GM23338 (cell line): ENCODE data around the gene ABAT. TPM values are rescaled to one million over a fixed set of nuclear protein-coding genes. Genes with fewer than 3 reads are reported as not detected.

Source experiments
- ATAC-seq: fragments of 200-7000 bp; cut with Tn5 transposase; 3 replicates; pipeline ENCODE4 v1.9.1; 2020
- DNase-seq: peaks from one replicate; pipeline ENCODE4 v3.0.0-alpha.2; 2015; ENCODE audit warnings: low spot score
- H2AFZ ChIP-seq: fragments of 200-600 bp; sonication (generic); 2 replicates; pipeline ENCODE4 v1.8.0; 2016; ENCODE audit warnings: antibody characterized with exemption, mild to moderate bottlenecking, moderate library complexity
- H3F3A ChIP-seq: fragments of 200-600 bp; sonication (generic); replicated peaks from 2 replicates; pipeline ENCODE4 v1.8.0; 2017; ENCODE audit warnings: antibody characterized with exemption, mixed run types, low read depth
- H3K27ac ChIP-seq: fragments of 200-600 bp; sonication (generic); 2 replicates; pipeline ENCODE4 v1.6.1; 2016; ENCODE audit warnings: low read depth
- H3K27me3 ChIP-seq: fragments of 200-600 bp; sonication (generic); 2 replicates; pipeline ENCODE4 v1.8.0; 2016; ENCODE audit warnings: mild to moderate bottlenecking, mixed run types, moderate library complexity; ENCODE audit not compliant: insufficient read depth
- H3K36me3 ChIP-seq: fragments of 200-600 bp; sonication (generic); 2 replicates; pipeline ENCODE4 v1.8.0; 2016; ENCODE audit warnings: mild to moderate bottlenecking; ENCODE audit not compliant: insufficient read depth
- H3K4me1 ChIP-seq: fragments of 200-600 bp; sonication (generic); 2 replicates; pipeline ENCODE4 v1.8.0; 2016; ENCODE audit warnings: mild to moderate bottlenecking, moderate library complexity; ENCODE audit not compliant: insufficient read depth
- H3K4me2 ChIP-seq: fragments of 200-600 bp; sonication (generic); 2 replicates; pipeline ENCODE4 v1.7.1; 2017; ENCODE audit warnings: mixed run types
- H3K4me3 ChIP-seq: fragments of 200-600 bp; sonication (generic); 2 replicates; pipeline ENCODE4 v1.6.1; 2016; ENCODE audit warnings: mixed run types
- H3K79me2 ChIP-seq: fragments of 200-600 bp; sonication (generic); replicated peaks from 2 replicates; pipeline ENCODE4 v1.8.0; 2017; ENCODE audit warnings: mild to moderate bottlenecking; ENCODE audit not compliant: insufficient read depth
- H3K9me2 ChIP-seq: fragments of 200-600 bp; sonication (generic); 2 replicates; pipeline ENCODE4 v1.8.0; 2017; ENCODE audit not compliant: insufficient read depth
- H4K20me1 ChIP-seq: fragments of 200-600 bp; sonication (generic); replicated peaks from 2 replicates; pipeline ENCODE4 v1.8.0; 2017; ENCODE audit warnings: mild to moderate bottlenecking; ENCODE audit not compliant: insufficient read depth
- H3K27ac Mint-ChIP-seq: 2 replicates; pipeline ENCODE4 v1.8.0; 2020; ENCODE audit warnings: inconsistent platforms, mild to moderate bottlenecking, moderate library complexity, mixed read lengths
- H3K27me3 Mint-ChIP-seq: 3 replicates; pipeline ENCODE4 v1.8.0; 2022; ENCODE audit warnings: low read depth, mild to moderate bottlenecking, moderate library complexity, mixed read lengths, inconsistent platforms; ENCODE audit not compliant: insufficient read depth, poor library complexity
- H3K36me3 Mint-ChIP-seq: 3 replicates; pipeline ENCODE4 v1.8.0; 2021; ENCODE audit warnings: low read depth, mild to moderate bottlenecking, inconsistent platforms, moderate library complexity, mixed read lengths
- H3K4me1 Mint-ChIP-seq: 3 replicates; pipeline ENCODE4 v1.8.0; 2020; ENCODE audit warnings: mild to moderate bottlenecking, inconsistent platforms, mixed read lengths
- H3K4me3 Mint-ChIP-seq: 3 replicates; pipeline ENCODE4 v1.8.0; 2021; ENCODE audit warnings: moderate library complexity, mild to moderate bottlenecking, inconsistent platforms, mixed read lengths
- H3K9me3 Mint-ChIP-seq: 3 replicates; pipeline ENCODE4 v1.8.0; 2020; ENCODE audit warnings: moderate library complexity, mild to moderate bottlenecking, inconsistent platforms, mixed read lengths
- CREB1 ChIP-seq: fragments of 250-450 bp; sonication (Bioruptor Pico); IDR thresholded peaks from 2 replicates; pipeline ENCODE4 v1.5.0; 2020; ENCODE audit warnings: low read depth, mild to moderate bottlenecking, moderate library complexity
- EZH2 ChIP-seq: fragments of 200-600 bp; sonication (generic); IDR thresholded peaks from one replicate; pipeline ENCODE4 v1.8.0; 2017; ENCODE audit warnings: antibody characterized with exemption, mild to moderate bottlenecking, low read depth; ENCODE audit not compliant: unreplicated experiment
- EZH2phosphoT487 ChIP-seq: fragments of 200-600 bp; sonication (generic); IDR thresholded peaks from one replicate; pipeline ENCODE4 v1.8.1; 2018; ENCODE audit warnings: antibody characterized with exemption; ENCODE audit not compliant: unreplicated experiment
- JUNB ChIP-seq: IDR thresholded peaks from one replicate; pipeline ENCODE4 v1.6.1; 2016; ENCODE audit warnings: antibody characterized with exemption; ENCODE audit not compliant: unreplicated experiment
- NANOG ChIP-seq: IDR thresholded peaks from 2 replicates; pipeline ENCODE4 v1.6.1; 2016; ENCODE audit warnings: antibody characterized with exemption, borderline replicate concordance
- POLR2AphosphoS5 ChIP-seq: IDR thresholded peaks from 2 replicates; pipeline ENCODE4 v1.6.1; 2016; ENCODE audit warnings: antibody characterized with exemption, low read depth
- REST ChIP-seq: IDR thresholded peaks from one replicate; pipeline ENCODE4 v1.6.1; 2018; ENCODE audit warnings: antibody characterized with exemption; ENCODE audit not compliant: unreplicated experiment
- STAT1 ChIP-seq: IDR thresholded peaks from one replicate; pipeline ENCODE4 v1.6.1; 2016; ENCODE audit warnings: antibody characterized with exemption; ENCODE audit not compliant: unreplicated experiment
- ZNF114 ChIP-seq: fragments of 250-450 bp; sonication (Bioruptor Pico); IDR thresholded peaks from 2 replicates; pipeline ENCODE4 v1.5.0; 2020; ENCODE audit warnings: mild to moderate bottlenecking, moderate library complexity
- ZNF331 ChIP-seq: fragments of 250-450 bp; sonication (Bioruptor Pico); IDR thresholded peaks from 2 replicates; pipeline ENCODE4 v1.5.0; 2020; ENCODE audit warnings: low read depth, mild to moderate bottlenecking, moderate library complexity
- polyA plus RNA-seq: library from polyadenylated mRNA; unstranded; fragments of >200 nt; fragmentation: Nextera tagmentation; extraction: Ambion mirVana; gene quantifications from 2 replicates; pipeline ENCODE4 v1.2.1, GENCODE V29; 2016
- total RNA-seq: library from RNA; depleted of rRNA; stranded (reverse); fragments of >200 nt; shearing (Covaris generic); gene quantifications from 2 replicates; pipeline ENCODE4 v1.2.3, GENCODE V29; 2014
- TF ChIP-seq, protein P1 (sequence below): IDR thresholded peaks from 2 replicates; pipeline ENCODE4 v1.6.1; 2016; ENCODE audit warnings: antibody characterized with exemption
- TF ChIP-seq, protein P2 (sequence below), 2 experiments: fragments of 200-600 bp in 1 of 2; sonication (generic) in 1 of 2; conservative IDR thresholded peaks; 2 replicates each; pipeline versions ENCODE4 v1.5.1 to v1.6.1; 2016 to 2017; ENCODE audit warnings: antibody characterized with exemption in 2 of 2, low read depth in 2 of 2, mild to moderate bottlenecking in 2 of 2, moderate library complexity in 1 of 2

ABAT gene
- total and polyA plus RNA-seq, 2 experiments from 2014 or later = 4.4 to 8.8 TPM

DNA sequence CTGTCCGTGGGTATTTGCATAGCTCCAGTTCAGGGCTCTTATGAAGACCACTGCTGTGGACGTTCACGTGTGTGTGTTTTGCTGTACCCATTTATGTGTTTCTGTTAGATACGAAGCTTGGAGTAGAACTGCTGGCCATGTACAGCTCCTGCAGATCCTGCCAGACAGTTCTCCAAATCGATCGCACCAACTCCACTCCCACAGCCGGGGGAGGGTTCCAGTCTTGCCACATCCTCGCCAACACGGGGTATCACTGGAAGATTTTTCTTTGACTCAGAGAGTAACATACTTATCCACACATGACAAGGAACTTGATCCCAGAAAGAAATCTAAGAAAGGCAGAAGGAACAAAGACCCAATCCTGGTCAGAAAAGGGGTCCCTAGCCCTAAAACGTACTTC, 85.6 kb downstream of the ABAT start (continued):
- TF ChIP-seq REST = no peak
- no peak for TF ChIP-seq CREB1 (CRISPR knock-in tag)

DNA sequence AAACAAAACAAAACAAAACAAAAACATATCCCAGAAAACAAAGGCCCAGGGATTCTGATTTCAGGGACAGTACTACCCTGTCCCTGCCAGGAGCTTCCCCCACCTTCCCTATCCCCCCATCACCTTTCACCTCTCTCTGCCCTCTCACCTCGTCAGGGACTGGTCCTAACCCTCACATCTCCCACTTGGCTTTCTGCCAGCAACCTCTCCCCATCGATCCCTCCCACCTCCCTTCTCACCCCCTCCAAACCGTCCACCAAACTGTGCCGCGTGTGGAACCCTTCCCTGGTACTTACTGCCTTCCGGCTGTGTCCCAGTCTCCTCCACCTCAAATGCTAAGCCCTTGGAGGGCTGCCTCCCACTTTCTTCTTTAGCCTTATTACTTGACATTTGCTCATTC, 86.7 kb downstream of the ABAT start:
- Mint-ChIP-seq H3K4me1 (peaks cover 16% of the 10 kb centered on the region), H3K36me3 (no peaks in the 10 kb centered on the region), H3K27me3 (peaks cover 9% of the 10 kb centered on the region), H3K27ac (no peak overlapping the region), H3K4me3 (no peak overlapping the region), H3K9me3 (no peaks in the 10 kb centered on the region)
- ATAC-seq (no peak), DNase-seq (no peak)
- Histone ChIP-seq H3K4me3 (no peak overlapping the region), H2AFZ (no peak overlapping the region), H3F3A (peaks cover 8% of the 10 kb centered on the region; the same call in 1 of the 2 replicates), H3K27ac (no peak overlapping the region), H3K4me1 (peaks cover 17% of the 10 kb centered on the region), H4K20me1 (no peaks in the 10 kb centered on the region), H3K4me2 (no peak overlapping the region), H3K36me3 (no peaks in the 10 kb centered on the region), H3K79me2 (no peaks in the 10 kb centered on the region), H3K9me2 (no peaks in the 10 kb centered on the region), H3K27me3 (no peaks in the 10 kb centered on the region)
- TF ChIP-seq POLR2AphosphoS5 = no peak
- no peak for TF ChIP-seq REST
- no peak for TF ChIP-seq NANOG
- no peak for TF ChIP-seq STAT1
- no peak for TF ChIP-seq ZNF114 (CRISPR knock-in tag)
- TF ChIP-seq, protein P1, sequence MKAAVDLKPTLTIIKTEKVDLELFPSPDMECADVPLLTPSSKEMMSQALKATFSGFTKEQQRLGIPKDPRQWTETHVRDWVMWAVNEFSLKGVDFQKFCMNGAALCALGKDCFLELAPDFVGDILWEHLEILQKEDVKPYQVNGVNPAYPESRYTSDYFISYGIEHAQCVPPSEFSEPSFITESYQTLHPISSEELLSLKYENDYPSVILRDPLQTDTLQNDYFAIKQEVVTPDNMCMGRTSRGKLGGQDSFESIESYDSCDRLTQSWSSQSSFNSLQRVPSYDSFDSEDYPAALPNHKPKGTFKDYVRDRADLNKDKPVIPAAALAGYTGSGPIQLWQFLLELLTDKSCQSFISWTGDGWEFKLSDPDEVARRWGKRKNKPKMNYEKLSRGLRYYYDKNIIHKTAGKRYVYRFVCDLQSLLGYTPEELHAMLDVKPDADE = no peak
- TF ChIP-seq, protein P2, sequence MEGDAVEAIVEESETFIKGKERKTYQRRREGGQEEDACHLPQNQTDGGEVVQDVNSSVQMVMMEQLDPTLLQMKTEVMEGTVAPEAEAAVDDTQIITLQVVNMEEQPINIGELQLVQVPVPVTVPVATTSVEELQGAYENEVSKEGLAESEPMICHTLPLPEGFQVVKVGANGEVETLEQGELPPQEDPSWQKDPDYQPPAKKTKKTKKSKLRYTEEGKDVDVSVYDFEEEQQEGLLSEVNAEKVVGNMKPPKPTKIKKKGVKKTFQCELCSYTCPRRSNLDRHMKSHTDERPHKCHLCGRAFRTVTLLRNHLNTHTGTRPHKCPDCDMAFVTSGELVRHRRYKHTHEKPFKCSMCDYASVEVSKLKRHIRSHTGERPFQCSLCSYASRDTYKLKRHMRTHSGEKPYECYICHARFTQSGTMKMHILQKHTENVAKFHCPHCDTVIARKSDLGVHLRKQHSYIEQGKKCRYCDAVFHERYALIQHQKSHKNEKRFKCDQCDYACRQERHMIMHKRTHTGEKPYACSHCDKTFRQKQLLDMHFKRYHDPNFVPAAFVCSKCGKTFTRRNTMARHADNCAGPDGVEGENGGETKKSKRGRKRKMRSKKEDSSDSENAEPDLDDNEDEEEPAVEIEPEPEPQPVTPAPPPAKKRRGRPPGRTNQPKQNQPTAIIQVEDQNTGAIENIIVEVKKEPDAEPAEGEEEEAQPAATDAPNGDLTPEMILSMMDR (conservative IDR thresholded peaks at IDR 0.05; ENCODE audit: low read depth in 2 of 2) = no peak
- TF ChIP-seq CREB1 (CRISPR knock-in tag) = no peak
- no peak for TF ChIP-seq EZH2
- TF ChIP-seq EZH2phosphoT487 = no peak
- TF ChIP-seq JUNB = no peak
- no peak for TF ChIP-seq ZNF331 (CRISPR knock-in tag)
